SK-N-SH (cell line): ENCODE measurements around the gene FRK.

Experiments used
- CTCF ChIP-seq: fragments of 200-600 bp; sonication (generic); IDR thresholded peaks from 2 replicates; pipeline ENCODE4 v1.6.1; 2017; ENCODE audit warnings: antibody characterized with exemption, mild to moderate bottlenecking, moderate library complexity
- MXI1 ChIP-seq: IDR thresholded peaks from 2 replicates; pipeline ENCODE4 v1.6.1; 2012; ENCODE audit warnings: mild to moderate bottlenecking, low read depth, low read length, improper control_type of control experiment
- POLR2AphosphoS5 ChIP-seq: IDR thresholded peaks from 2 replicates; pipeline ENCODE4 v1.6.1; 2012; ENCODE audit warnings: low read depth, low read length
- RXRA ChIP-seq: IDR thresholded peaks from 2 replicates; pipeline ENCODE4 v1.4.0; 2012; ENCODE audit warnings: low read depth, mild to moderate bottlenecking, borderline replicate concordance
- SMC3 ChIP-seq: IDR thresholded peaks from 2 replicates; pipeline ENCODE4 v1.6.1; 2012; ENCODE audit warnings: low read depth, low read length, improper control_type of control experiment
- USF1 ChIP-seq: IDR thresholded peaks from 2 replicates; pipeline ENCODE4 v1.4.0; 2012; ENCODE audit warnings: low read depth, borderline replicate concordance
- USF2 ChIP-seq: fragments of 150-350 bp; IDR thresholded peaks from 2 replicates; pipeline ENCODE4 v1.6.1; 2017; ENCODE audit warnings: antibody characterized with exemption, low read length, low read depth, borderline replicate concordance
- YY1 ChIP-seq: IDR thresholded peaks from 2 replicates; pipeline ENCODE4 v1.4.0; 2012; ENCODE audit warnings: low read depth, mild to moderate bottlenecking

DNA sequence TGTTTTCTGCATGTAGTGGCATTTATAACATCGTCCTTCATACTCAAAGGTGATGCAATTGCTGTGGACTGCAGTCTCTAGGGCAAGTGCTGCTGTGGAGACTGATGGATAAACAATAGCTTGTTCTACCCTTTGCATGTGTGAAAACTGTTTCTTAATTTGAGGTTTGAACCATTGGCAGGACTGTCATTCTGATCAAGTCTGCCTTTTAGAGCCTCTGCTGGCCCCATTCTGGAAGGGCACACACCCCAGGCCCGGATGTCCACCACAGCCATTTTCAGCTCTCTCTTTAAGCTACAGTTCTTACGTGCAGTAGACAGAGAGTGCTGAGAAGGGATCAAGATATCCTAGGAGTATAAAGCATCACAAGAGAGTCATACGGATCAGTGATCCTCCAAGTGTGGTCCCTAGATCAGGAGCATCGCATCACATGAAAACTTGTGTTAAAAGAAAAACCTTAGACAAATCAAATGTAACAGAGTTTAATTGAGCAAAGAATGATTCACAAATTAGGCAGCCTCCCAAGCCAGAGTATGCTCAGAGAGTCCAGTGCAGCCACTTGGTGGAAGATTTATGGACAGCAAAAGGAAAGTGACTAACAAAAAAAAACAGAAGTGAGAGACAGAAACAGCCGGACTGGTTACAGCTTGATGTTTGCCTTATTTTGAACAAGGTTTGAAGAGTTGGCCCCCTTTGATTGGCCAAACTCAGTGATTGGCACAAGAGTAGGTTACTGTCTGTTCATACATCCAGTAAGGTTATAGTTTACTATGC lies 52.0 kb downstream of the FRK start:
- TF ChIP-seq USF1 (no peak), YY1 (no peak), CTCF (no peak), POLR2AphosphoS5 (no peak), RXRA (no peak), MXI1 (no peak), USF2 (no peak), SMC3 (no peak)
